HepG2 (cell line): ENCODE results near the gene ZIM2. TPM values are rescaled to one million over a fixed set of nuclear protein-coding genes. Genes with fewer than 3 reads are reported as not detected.

ENCODE experiments used
- ETS1 ChIP-seq: sonication (generic); formaldehyde crosslinking; IDR thresholded peaks from 2 replicates; pipeline ENCODE4 v1.4.0; 2020; ENCODE audit warnings: missing genetic modification reagents
- HDAC2 ChIP-seq: sonication (generic); formaldehyde crosslinking; IDR thresholded peaks from 2 replicates; pipeline ENCODE4 v1.4.0; 2020; ENCODE audit warnings: missing genetic modification reagents
- HNRNPK ChIP-seq: fragments of 200-400 bp; formaldehyde crosslinking; IDR thresholded peaks from 2 replicates; pipeline ENCODE4 v1.6.1; 2018; ENCODE audit warnings: low read length, low read depth, moderate library complexity, mild to moderate bottlenecking; ENCODE audit not compliant: poor library complexity, severe bottlenecking
- SMC3 ChIP-seq: IDR thresholded peaks from 2 replicates; pipeline ENCODE4 v1.6.1; 2011; ENCODE audit warnings: low read length, improper control_type of control experiment
- U2AF1 ChIP-seq: fragments of 200-400 bp; formaldehyde crosslinking; optimal IDR thresholded peaks from 2 replicates; pipeline ENCODE3; 2017; ENCODE audit warnings: mild to moderate bottlenecking, low read depth, low read length
- WIZ ChIP-seq: sonication (generic); formaldehyde crosslinking; IDR thresholded peaks from 2 replicates; pipeline ENCODE4 v1.5.1; 2020; ENCODE audit warnings: mild to moderate bottlenecking, missing genetic modification reagents
- ZNF234 ChIP-seq: sonication (generic); formaldehyde crosslinking; conservative IDR thresholded peaks from 2 replicates; pipeline ENCODE4 v1.5.1; 2020; ENCODE audit warnings: mild to moderate bottlenecking, missing genetic modification reagents
- ZNF850 ChIP-seq: sonication (generic); formaldehyde crosslinking; conservative IDR thresholded peaks from 2 replicates; pipeline ENCODE4 v1.9.0; 2021; ENCODE audit warnings: mild to moderate bottlenecking, missing genetic modification reagents
- ZSCAN9 ChIP-seq: IDR thresholded peaks from 2 replicates; pipeline ENCODE4 v1.6.1; 2016; ENCODE audit warnings: borderline replicate concordance
- polyA plus RNA-seq, 8 experiments: library from polyadenylated mRNA; depleted of rRNA in 3 of 8; stranded (reverse) in 7 of 8; unstranded in 1 of 8; fragments of >200 nt; fragmentation: Illumina TruSeq in 4 of 8; extraction: Trizol in 4 of 8; gene quantifications; 2 replicates each; pipeline versions ENCODE4 v1.2.1 to v1.2.3, GENCODE V29; 2011 to 2016; ENCODE audit warnings: low read depth in 4 of 8, missing spikeins in 1 of 8, mixed read lengths in 1 of 8; ENCODE audit not compliant: insufficient read depth in 1 of 8
- total RNA-seq, 5 experiments: library from RNA; depleted of rRNA; stranded (reverse); fragments of >200 nt; fragmentation: Illumina TruSeq; extraction: Trizol; gene quantifications; 2 replicates each; pipeline ENCODE4 v1.2.3, GENCODE V29; 2016; ENCODE audit warnings: low read depth in 1 of 5
- TF ChIP-seq, protein P1 (sequence below): sonication (generic); formaldehyde crosslinking; IDR thresholded peaks from 2 replicates; pipeline ENCODE4 v1.4.0; 2020; ENCODE audit warnings: missing genetic modification reagents, borderline replicate concordance
- TF ChIP-seq, protein P2 (sequence below): sonication (generic); formaldehyde crosslinking; IDR thresholded peaks from 2 replicates; pipeline ENCODE4 v1.4.0; 2020; ENCODE audit warnings: missing genetic modification reagents
- TF ChIP-seq, protein P3 (sequence below): sonication (generic); formaldehyde crosslinking; IDR thresholded peaks from 2 replicates; pipeline ENCODE4 v1.5.1; 2020; ENCODE audit warnings: missing genetic modification reagents, mild to moderate bottlenecking, borderline replicate concordance
- TF ChIP-seq, protein P4 (sequence below): sonication (generic); formaldehyde crosslinking; IDR thresholded peaks from 2 replicates; pipeline ENCODE4 v1.9.0; 2022; ENCODE audit warnings: missing genetic modification reagents, mild to moderate bottlenecking, borderline replicate concordance
- TF ChIP-seq, protein P5 (sequence below): sonication (generic); formaldehyde crosslinking; IDR thresholded peaks from 2 replicates; pipeline ENCODE4 v1.5.0; 2020; ENCODE audit warnings: missing genetic modification reagents

The ZIM2 gene
- total and polyA plus RNA-seq, 2 of the 13 experiments (the other 11 are each of a cell fraction or from before 2014, with no cell fraction given), result 7.2 to 10.3 TPM

GRCh38 chr19:56832352-56832928 lies 8.1 kb downstream of the ZIM2 start (continued):
- 0 out of 2 replicates have a peak, but pooled peaks have one; percentile 22 for TF ChIP-seq ZSCAN9 (CRISPR knock-in tag)
- TF ChIP-seq, protein P1, sequence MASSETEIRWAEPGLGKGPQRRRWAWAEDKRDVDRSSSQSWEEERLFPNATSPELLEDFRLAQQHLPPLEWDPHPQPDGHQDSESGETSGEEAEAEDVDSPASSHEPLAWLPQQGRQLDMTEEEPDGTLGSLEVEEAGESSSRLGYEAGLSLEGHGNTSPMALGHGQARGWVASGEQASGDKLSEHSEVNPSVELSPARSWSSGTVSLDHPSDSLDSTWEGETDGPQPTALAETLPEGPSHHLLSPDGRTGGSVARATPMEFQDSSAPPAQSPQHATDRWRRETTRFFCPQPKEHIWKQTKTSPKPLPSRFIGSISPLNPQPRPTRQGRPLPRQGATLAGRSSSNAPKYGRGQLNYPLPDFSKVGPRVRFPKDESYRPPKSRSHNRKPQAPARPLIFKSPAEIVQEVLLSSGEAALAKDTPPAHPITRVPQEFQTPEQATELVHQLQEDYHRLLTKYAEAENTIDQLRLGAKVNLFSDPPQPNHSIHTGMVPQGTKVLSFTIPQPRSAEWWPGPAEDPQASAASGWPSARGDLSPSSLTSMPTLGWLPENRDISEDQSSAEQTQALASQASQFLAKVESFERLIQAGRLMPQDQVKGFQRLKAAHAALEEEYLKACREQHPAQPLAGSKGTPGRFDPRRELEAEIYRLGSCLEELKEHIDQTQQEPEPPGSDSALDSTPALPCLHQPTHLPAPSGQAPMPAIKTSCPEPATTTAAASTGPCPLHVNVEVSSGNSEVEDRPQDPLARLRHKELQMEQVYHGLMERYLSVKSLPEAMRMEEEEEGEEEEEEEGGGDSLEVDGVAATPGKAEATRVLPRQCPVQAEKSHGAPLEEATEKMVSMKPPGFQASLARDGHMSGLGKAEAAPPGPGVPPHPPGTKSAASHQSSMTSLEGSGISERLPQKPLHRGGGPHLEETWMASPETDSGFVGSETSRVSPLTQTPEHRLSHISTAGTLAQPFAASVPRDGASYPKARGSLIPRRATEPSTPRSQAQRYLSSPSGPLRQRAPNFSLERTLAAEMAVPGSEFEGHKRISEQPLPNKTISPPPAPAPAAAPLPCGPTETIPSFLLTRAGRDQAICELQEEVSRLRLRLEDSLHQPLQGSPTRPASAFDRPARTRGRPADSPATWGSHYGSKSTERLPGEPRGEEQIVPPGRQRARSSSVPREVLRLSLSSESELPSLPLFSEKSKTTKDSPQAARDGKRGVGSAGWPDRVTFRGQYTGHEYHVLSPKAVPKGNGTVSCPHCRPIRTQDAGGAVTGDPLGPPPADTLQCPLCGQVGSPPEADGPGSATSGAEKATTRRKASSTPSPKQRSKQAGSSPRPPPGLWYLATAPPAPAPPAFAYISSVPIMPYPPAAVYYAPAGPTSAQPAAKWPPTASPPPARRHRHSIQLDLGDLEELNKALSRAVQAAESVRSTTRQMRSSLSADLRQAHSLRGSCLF (CRISPR knock-in tag), result no peak
- no peak for TF ChIP-seq ZNF850 (CRISPR knock-in tag)
- TF ChIP-seq, protein P2, sequence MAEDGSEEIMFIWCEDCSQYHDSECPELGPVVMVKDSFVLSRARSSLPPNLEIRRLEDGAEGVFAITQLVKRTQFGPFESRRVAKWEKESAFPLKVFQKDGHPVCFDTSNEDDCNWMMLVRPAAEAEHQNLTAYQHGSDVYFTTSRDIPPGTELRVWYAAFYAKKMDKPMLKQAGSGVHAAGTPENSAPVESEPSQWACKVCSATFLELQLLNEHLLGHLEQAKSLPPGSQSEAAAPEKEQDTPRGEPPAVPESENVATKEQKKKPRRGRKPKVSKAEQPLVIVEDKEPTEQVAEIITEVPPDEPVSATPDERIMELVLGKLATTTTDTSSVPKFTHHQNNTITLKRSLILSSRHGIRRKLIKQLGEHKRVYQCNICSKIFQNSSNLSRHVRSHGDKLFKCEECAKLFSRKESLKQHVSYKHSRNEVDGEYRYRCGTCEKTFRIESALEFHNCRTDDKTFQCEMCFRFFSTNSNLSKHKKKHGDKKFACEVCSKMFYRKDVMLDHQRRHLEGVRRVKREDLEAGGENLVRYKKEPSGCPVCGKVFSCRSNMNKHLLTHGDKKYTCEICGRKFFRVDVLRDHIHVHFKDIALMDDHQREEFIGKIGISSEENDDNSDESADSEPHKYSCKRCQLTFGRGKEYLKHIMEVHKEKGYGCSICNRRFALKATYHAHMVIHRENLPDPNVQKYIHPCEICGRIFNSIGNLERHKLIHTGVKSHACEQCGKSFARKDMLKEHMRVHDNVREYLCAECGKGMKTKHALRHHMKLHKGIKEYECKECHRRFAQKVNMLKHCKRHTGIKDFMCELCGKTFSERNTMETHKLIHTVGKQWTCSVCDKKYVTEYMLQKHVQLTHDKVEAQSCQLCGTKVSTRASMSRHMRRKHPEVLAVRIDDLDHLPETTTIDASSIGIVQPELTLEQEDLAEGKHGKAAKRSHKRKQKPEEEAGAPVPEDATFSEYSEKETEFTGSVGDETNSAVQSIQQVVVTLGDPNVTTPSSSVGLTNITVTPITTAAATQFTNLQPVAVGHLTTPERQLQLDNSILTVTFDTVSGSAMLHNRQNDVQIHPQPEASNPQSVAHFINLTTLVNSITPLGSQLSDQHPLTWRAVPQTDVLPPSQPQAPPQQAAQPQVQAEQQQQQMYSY (CRISPR knock-in tag), result no peak
- TF ChIP-seq, protein P3, sequence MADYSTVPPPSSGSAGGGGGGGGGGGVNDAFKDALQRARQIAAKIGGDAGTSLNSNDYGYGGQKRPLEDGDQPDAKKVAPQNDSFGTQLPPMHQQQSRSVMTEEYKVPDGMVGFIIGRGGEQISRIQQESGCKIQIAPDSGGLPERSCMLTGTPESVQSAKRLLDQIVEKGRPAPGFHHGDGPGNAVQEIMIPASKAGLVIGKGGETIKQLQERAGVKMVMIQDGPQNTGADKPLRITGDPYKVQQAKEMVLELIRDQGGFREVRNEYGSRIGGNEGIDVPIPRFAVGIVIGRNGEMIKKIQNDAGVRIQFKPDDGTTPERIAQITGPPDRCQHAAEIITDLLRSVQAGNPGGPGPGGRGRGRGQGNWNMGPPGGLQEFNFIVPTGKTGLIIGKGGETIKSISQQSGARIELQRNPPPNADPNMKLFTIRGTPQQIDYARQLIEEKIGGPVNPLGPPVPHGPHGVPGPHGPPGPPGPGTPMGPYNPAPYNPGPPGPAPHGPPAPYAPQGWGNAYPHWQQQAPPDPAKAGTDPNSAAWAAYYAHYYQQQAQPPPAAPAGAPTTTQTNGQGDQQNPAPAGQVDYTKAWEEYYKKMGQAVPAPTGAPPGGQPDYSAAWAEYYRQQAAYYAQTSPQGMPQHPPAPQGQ (CRISPR knock-in tag), result no peak
- TF ChIP-seq U2AF1, result no peak
- TF ChIP-seq, protein P4, sequence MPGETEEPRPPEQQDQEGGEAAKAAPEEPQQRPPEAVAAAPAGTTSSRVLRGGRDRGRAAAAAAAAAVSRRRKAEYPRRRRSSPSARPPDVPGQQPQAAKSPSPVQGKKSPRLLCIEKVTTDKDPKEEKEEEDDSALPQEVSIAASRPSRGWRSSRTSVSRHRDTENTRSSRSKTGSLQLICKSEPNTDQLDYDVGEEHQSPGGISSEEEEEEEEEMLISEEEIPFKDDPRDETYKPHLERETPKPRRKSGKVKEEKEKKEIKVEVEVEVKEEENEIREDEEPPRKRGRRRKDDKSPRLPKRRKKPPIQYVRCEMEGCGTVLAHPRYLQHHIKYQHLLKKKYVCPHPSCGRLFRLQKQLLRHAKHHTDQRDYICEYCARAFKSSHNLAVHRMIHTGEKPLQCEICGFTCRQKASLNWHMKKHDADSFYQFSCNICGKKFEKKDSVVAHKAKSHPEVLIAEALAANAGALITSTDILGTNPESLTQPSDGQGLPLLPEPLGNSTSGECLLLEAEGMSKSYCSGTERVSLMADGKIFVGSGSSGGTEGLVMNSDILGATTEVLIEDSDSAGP (CRISPR knock-in tag), result 0 out of 2 replicates have a peak, but pooled peaks have one; percentile 41
- no peak for TF ChIP-seq ETS1 (CRISPR knock-in tag)
- no peak for TF ChIP-seq WIZ (CRISPR knock-in tag)
- TF ChIP-seq, protein P5, sequence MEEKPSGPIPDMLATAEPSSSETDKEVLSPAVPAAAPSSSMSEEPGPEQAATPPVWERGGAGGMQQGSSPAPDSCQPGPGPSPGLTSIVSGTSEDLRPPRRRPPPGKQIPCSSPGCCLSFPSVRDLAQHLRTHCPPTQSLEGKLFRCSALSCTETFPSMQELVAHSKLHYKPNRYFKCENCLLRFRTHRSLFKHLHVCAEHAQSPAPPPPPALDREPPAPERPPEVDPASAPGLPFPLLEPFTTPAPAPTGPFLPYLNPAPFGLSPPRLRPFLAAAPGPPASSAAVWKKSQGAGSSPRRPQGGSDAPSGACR (CRISPR knock-in tag), result no peak
- TF ChIP-seq ZNF234 (CRISPR knock-in tag), result no peak
- no peak for TF ChIP-seq SMC3
- no peak for TF ChIP-seq HNRNPK
- no peak for TF ChIP-seq HDAC2 (CRISPR knock-in tag)
